HepG2 (cell line): ENCODE data around the gene CNOT1. TPM values are rescaled to one million over a fixed set of nuclear protein-coding genes. Genes with fewer than 3 reads are reported as not detected.

Source experiments
- AGO1 ChIP-seq: fragments of 200-400 bp; formaldehyde crosslinking; IDR thresholded peaks from 2 replicates; pipeline ENCODE4 v1.6.1; 2017; ENCODE audit warnings: mild to moderate bottlenecking, low read depth, low read length, moderate library complexity; ENCODE audit not compliant: poor library complexity, severe bottlenecking
- CBX1 ChIP-seq: IDR thresholded peaks from one replicate; pipeline ENCODE4 v1.6.1; 2016; ENCODE audit warnings: antibody characterized with exemption, low read depth
- ELF3 ChIP-seq: IDR thresholded peaks from 2 replicates; pipeline ENCODE4 v1.6.1; 2016; ENCODE audit warnings: missing genetic modification reagents, missing compliant biosample characterization
- IKZF1 ChIP-seq: fragments of 450-650 bp; IDR thresholded peaks from 2 replicates; pipeline ENCODE4 v1.7.1; 2016
- KDM2A ChIP-seq: sonication (generic); formaldehyde crosslinking; IDR thresholded peaks from 2 replicates; pipeline ENCODE4 v1.4.0; 2020; ENCODE audit warnings: low read depth, missing genetic modification reagents, borderline replicate concordance
- KLF13 ChIP-seq: sonication (generic); formaldehyde crosslinking; IDR thresholded peaks from 2 replicates; pipeline ENCODE4 v1.4.0; 2020; ENCODE audit warnings: mild to moderate bottlenecking, missing genetic modification reagents
- MAF1 ChIP-seq: sonication (generic); formaldehyde crosslinking; IDR thresholded peaks from 2 replicates; pipeline ENCODE4 v1.5.0; 2020; ENCODE audit warnings: missing genetic modification reagents, borderline replicate concordance
- MTF1 ChIP-seq: sonication (generic); formaldehyde crosslinking; IDR thresholded peaks from 2 replicates; pipeline ENCODE4 v1.5.0; 2020; ENCODE audit warnings: missing genetic modification reagents
- PPARG ChIP-seq: conservative IDR thresholded peaks from 2 replicates; pipeline ENCODE4 v1.6.1; 2016; ENCODE audit warnings: missing biosample characterization, missing genetic modification reagents
- RBFOX2 ChIP-seq: fragments of 200-400 bp; formaldehyde crosslinking; IDR thresholded peaks from 2 replicates; pipeline ENCODE4 v1.6.1; 2017; ENCODE audit warnings: low read depth, mild to moderate bottlenecking, low read length
- TCF7 ChIP-seq: sonication (generic); IDR thresholded peaks from 2 replicates; pipeline ENCODE4 v1.6.1; 2016; ENCODE audit warnings: antibody characterized with exemption, low read depth
- THAP11 ChIP-seq: IDR thresholded peaks from 2 replicates; pipeline ENCODE4 v1.6.1; 2016; ENCODE audit warnings: missing biosample characterization, missing genetic modification reagents
- ZBTB39 ChIP-seq: sonication (generic); formaldehyde crosslinking; IDR thresholded peaks from 2 replicates; pipeline ENCODE4 v1.5.0; 2020; ENCODE audit warnings: missing genetic modification reagents
- ZNF576 ChIP-seq: sonication (generic); formaldehyde crosslinking; IDR thresholded peaks from 2 replicates; pipeline ENCODE4 v1.4.0; 2020; ENCODE audit warnings: mild to moderate bottlenecking, missing genetic modification reagents
- ZNF670 ChIP-seq: sonication (generic); formaldehyde crosslinking; IDR thresholded peaks from 2 replicates; pipeline ENCODE4 v1.8.0; 2022; ENCODE audit warnings: mild to moderate bottlenecking, missing genetic modification reagents, borderline replicate concordance
- ZNF687 ChIP-seq: sonication (generic); formaldehyde crosslinking; IDR thresholded peaks from 2 replicates; pipeline ENCODE4 v1.5.1; 2020; ENCODE audit warnings: mild to moderate bottlenecking, missing genetic modification reagents, moderate library complexity
- ZNF75D ChIP-seq: sonication (generic); formaldehyde crosslinking; IDR thresholded peaks from 2 replicates; pipeline ENCODE4 v1.8.1; 2023; ENCODE audit warnings: missing genetic modification reagents, mild to moderate bottlenecking, borderline replicate concordance
- polyA plus RNA-seq, 8 experiments: library from polyadenylated mRNA; depleted of rRNA in 3 of 8; stranded (reverse) in 7 of 8; unstranded in 1 of 8; fragments of >200 nt; fragmentation: Illumina TruSeq in 4 of 8; extraction: Trizol in 4 of 8; gene quantifications; 2 replicates each; pipeline versions ENCODE4 v1.2.1 to v1.2.3, GENCODE V29; 2011 to 2016; ENCODE audit warnings: low read depth in 4 of 8, missing spikeins in 1 of 8, mixed read lengths in 1 of 8; ENCODE audit not compliant: insufficient read depth in 1 of 8
- total RNA-seq, 5 experiments: library from RNA; depleted of rRNA; stranded (reverse); fragments of >200 nt; fragmentation: Illumina TruSeq; extraction: Trizol; gene quantifications; 2 replicates each; pipeline ENCODE4 v1.2.3, GENCODE V29; 2016; ENCODE audit warnings: low read depth in 1 of 5
- TF ChIP-seq, protein P1 (sequence below): sonication (generic); formaldehyde crosslinking; IDR thresholded peaks from 2 replicates; pipeline ENCODE4 v1.5.1; 2020; ENCODE audit warnings: mild to moderate bottlenecking, missing genetic modification reagents
- TF ChIP-seq, protein P2 (sequence below): sonication (generic); formaldehyde crosslinking; IDR thresholded peaks from 2 replicates; pipeline ENCODE4 v1.5.1; 2020; ENCODE audit warnings: missing genetic modification reagents, mild to moderate bottlenecking, borderline replicate concordance

The CNOT1 gene
- total and polyA plus RNA-seq, 2 of the 13 experiments (the other 11 are each of a cell fraction or from before 2014, with no cell fraction given), result 188 to 232 TPM

DNA sequence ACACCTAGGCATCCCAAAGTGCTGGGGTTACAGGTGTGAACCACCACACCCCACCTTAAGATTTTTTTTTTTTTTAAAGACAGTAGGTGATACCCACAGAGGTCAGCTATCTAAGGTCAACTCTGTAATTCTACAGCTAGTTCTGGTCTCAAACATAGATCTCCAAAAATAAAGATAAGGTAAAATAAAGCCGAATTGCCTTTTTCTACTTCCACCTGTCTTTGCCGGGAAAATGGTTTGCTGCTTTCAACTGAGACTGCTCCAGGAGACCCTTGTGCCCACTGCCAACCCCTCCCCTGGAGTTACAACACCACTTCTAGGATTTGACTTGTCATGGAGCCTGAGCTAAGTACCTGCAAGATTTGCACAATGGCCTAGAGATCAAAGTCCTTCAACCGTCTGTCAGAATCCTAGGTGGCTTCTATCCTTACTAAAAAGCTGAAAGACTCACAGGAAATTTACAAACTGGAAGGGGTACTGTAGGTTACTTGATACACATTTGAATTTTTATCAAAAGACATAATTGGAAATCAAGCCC, 4.7 kb upstream of the CNOT1 start (continued):
- TF ChIP-seq, protein P1, sequence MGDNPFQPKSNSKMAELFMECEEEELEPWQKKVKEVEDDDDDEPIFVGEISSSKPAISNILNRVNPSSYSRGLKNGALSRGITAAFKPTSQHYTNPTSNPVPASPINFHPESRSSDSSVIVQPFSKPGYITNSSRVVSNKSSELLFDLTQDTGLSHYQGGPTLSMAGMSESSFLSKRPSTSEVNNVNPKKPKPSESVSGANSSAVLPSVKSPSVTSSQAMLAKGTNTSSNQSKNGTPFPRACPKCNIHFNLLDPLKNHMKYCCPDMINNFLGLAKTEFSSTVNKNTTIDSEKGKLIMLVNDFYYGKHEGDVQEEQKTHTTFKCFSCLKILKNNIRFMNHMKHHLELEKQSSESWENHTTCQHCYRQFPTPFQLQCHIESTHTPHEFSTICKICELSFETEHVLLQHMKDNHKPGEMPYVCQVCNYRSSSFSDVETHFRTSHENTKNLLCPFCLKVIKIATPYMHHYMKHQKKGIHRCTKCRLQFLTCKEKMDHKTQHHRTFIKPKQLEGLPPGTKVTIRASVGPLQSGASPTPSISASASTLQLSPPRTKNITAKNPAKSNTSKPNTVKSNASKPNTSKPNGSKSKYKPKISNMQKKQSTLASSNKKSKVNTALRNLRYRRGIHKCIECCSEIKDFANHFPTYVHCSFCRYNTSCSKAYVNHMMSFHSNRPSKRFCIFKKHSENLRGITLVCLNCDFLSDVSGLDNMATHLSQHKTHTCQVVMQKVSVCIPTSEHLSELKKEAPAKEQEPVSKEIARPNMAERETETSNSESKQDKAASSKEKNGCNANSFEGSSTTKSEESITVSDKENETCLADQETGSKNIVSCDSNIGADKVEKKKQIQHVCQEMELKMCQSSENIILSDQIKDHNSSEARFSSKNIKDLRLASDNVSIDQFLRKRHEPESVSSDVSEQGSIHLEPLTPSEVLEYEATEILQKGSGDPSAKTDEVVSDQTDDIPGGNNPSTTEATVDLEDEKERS (CRISPR knock-in tag), result 0 out of 2 replicates have a peak, but pooled peaks have one; percentile 6
- TF ChIP-seq ZBTB39 (CRISPR knock-in tag), result no peak
- no peak for TF ChIP-seq CBX1
- peak; percentile 34; the same call in 1 of the 2 replicates for TF ChIP-seq PPARG (CRISPR knock-in tag)
- no peak for TF ChIP-seq KLF13
- TF ChIP-seq ZNF576, result no peak
- TF ChIP-seq ZNF75D, result no peak
- no peak for TF ChIP-seq ELF3 (CRISPR knock-in tag)
- peak; percentile 20; the same call in 1 of the 2 replicates for TF ChIP-seq TCF7
- TF ChIP-seq MAF1 (CRISPR knock-in tag), result no peak
- TF ChIP-seq THAP11 (CRISPR knock-in tag), result peak; percentile 91
- TF ChIP-seq, protein P2, sequence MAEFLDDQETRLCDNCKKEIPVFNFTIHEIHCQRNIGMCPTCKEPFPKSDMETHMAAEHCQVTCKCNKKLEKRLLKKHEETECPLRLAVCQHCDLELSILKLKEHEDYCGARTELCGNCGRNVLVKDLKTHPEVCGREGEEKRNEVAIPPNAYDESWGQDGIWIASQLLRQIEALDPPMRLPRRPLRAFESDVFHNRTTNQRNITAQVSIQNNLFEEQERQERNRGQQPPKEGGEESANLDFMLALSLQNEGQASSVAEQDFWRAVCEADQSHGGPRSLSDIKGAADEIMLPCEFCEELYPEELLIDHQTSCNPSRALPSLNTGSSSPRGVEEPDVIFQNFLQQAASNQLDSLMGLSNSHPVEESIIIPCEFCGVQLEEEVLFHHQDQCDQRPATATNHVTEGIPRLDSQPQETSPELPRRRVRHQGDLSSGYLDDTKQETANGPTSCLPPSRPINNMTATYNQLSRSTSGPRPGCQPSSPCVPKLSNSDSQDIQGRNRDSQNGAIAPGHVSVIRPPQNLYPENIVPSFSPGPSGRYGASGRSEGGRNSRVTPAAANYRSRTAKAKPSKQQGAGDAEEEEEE, result no peak
- TF ChIP-seq MTF1 (CRISPR knock-in tag), result peak; percentile 18; the same call in 1 of the 2 replicates
- TF ChIP-seq ZNF687, result no peak
- no peak for TF ChIP-seq KDM2A (CRISPR knock-in tag)
- TF ChIP-seq RBFOX2, result no peak
- no peak for TF ChIP-seq ZNF670
- TF ChIP-seq IKZF1, result no peak
- TF ChIP-seq AGO1, result no peak
